Hypothalamus (tissue), 51 donors: ENCODE data around the gene SYNCRIP.
"Not testable (repeated sequence)": the region's sequence is repeated elsewhere in the genome, so short reads cannot be mapped to it uniquely, and the experiment has no call there.

ENCODE experiments used
- DNase-seq, 51 donors: peaks; one replicate each; lab custom pipeline; 2025; lab: John Stamatoyannopoulos, UW

Gene SYNCRIP

GRCh38 chr6:85602100-85602499 lies 40.6 kb downstream of the SYNCRIP start:
- DNase-seq = no peak

DNA sequence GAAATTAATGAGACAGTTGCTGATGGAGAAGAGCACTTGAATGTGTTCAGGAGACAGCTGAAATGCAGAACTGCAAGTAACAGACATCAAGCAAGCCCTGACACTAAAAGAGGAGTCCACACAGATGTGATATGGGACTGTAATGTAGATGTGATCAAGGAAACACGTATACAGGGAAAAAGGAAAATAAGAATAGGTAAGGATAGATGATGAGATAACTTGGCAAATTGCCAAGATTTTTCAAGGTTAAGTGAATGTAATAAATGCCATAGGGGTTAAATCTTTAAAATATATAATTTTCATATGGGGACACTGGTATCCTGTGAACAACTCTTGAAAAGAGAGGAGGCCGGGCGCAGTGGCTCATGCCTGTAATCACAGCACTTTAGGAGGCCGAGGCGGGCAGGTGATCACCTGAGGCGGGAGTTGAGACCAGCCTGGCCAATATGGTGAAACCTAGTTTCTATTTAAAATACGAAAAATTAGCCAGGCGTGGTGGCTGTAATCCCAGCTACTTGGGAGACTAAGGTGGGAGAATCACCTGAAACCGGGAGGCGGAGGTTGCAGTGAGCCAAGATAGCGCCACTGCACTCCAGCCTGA lies 41.9 kb downstream of the SYNCRIP start:
- no peak for DNase-seq

GRCh38 chr6:85594197-85594930 lies 48.3 kb downstream of the SYNCRIP start:
- DNase-seq = peak in 6 of 51 donors; percentile 30 to 62 (median 48)

DNA sequence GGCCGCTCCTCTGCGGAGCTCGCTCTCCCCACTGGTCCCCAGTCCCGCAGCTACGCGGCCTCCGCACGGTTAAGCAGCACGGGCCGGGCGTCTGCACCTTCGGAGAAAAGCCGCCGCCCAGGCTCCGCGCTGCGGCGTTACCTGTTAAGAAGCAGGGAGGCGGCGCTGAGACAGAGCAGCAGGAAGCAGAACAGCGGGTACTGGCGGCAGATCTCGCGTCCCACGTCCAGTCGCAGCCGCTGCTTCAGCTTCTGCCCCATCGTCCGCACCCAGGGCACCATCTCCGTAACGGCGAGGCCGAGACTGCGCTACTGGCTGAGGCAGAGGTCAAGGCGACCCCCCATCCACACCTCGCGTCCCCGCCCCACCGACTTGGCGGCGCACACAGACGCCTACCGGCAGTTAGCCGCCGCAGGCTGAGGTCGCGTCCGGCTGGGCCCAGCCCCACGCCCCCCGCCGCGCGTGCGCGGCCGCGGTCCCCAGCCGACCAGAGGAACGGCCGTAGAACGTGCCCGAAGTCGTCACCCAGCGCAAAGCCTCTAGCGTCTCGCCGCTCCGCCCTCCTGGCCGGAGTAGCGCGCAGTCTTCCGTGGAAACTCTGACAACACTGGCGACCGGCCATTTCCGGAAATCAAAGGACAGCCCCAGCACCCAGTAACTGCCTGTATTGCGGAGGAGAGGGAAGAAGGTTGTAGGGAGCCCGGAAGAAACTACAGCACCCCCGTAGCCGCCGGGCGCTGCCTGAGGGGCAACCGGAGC lies 49.1 kb downstream of the SYNCRIP start, which contains the start of gene SNX14:
TSS of gene SNX14 (minus strand) at position 421 of the 759 bp plus-strand sequence. CDS start at position 281, 140 bp downstream.
- DNase-seq = peak; percentile 56 to 93 (median 86)

GRCh38 chr6:85592033-85592432 lies 50.7 kb downstream of the SYNCRIP start:
- DNase-seq = no peak

DNA sequence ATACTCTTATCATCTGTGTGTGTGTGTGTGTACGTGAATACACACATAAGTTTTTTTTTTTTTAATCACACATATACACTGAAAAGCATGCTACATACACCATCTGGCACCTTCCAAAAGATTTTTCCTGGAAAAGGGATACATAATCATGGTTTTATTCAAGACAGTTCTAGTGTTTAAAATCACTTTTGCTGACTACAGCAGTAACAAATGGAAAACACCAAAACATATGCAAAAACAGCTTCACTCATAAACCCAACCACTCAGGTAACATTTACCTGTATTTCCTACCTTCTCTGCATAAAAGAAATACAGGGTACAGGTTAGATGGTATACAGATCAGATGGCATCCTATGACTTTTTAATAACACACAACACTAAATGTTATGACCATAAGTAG lies 51.5 kb downstream of the SYNCRIP start:
- DNase-seq = no peak

DNA sequence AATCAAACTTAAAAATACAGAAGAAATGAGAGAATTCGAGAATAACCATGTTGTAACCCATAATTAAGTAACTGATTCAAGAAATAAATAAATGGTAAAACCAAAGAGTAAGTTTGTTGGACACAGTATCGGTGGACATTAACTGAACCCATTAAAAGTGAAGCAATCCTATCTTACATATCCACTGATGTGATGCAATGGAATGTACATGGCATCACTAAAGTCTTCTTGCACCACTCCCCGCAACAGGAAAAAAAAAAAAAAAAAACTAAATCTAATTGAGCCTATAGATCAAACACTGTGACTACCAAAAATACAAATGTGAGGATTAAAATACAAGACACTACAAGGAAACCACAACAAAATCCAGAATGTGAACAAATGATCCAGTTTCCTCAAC lies 56.9 kb downstream of the SYNCRIP start:
- no peak for DNase-seq

- DNase-seq = not testable (repeated sequence)
Measured at GRCh38 chr6:85582832-85583231, 59.9 kb downstream of the SYNCRIP start.

DNA sequence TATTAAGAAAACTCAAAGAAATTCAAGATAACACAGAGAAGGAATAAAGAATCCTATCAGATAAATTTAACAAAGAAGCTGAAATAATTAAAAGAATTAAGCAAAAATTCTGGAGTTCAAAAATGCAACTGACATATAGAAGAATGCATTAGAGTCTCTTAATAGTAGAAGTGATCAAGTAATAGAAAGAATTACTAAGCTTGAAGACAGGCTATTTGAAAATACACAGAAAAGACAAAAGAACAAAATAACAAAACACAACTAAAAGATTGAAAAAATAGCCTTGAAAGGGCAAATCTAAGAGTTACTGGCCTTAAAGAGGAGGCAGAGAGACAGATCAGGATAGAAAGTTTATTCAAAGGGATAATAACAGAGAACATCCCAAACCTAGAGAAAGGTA lies 61.1 kb downstream of the SYNCRIP start:
- no peak for DNase-seq

DNA sequence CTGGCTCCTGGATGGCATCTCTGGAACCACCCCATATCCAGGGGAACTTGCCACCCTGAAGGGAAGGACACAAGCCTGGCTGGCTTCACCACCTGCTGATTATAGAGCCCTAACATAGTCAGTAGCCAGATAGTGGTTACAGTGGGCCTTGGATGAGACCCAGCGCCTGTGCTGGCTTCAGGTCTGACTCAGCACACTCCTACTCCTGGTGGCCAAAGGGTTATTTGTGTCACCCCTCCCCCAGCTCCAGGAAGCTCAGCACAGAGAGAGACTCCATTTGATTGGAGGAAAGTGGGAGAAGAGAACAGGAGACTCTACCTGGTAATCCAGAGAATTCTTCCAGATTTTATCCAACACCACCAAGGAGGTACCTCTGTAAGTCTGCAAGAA lies 61.8 kb downstream of the SYNCRIP start:
- no peak for DNase-seq

- DNase-seq = no peak
Measured at GRCh38 chr6:85580118-85580877, 62.4 kb downstream of the SYNCRIP start.

- DNase-seq = no peak
Measured at GRCh38 chr6:85579581-85579980, 63.1 kb downstream of the SYNCRIP start.

DNA sequence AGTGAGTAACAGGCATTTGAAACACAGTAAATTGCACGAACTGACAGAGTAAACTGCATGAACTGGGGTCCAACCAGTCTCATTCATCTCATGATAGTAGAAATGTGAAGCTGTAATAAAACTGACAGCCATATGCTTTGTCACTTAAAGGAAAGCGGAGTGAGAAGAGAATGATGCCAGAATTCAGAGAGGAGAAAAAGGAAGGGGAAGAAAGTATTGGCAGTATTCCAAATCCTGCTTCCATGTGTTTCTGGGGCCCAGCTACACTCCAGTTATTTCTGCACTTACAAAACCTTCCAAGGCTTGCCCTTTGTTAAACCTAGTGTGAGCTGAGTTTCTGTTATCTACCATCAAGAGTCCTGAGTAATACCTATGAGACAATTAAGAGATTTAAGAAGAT lies 66.2 kb downstream of the SYNCRIP start:
- DNase-seq = no peak

DNA sequence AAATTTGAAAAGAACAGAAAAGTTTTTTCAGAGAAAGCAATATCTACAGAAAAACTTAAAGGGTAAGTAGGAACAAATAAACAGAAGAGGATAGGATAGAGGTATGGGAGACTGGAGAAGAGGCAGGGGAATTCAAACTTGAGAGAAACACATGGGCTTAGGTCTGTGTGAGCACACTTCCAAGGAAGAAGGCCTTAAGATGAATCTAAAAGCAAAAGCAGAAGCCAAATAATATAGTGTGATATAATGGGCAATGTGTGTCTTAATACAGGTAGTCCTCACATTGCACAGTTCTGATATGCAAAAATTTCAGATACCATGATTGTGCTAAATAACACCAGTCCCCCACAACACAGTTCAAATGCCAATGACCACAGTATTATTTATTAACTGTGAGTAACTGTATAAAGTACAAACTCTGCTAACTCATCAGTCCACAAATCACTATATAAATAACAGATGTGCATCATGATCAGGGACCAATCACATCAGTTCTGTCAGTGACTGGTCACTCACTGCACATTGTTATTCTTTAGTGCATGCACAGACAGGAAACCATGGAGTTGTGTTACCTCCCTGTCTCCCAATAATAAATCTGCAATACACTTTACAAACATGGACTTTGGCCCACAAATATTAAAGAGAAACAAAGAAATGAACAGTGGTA lies 67.6 kb downstream of the SYNCRIP start:
- no peak for DNase-seq

- no peak for DNase-seq
Measured at GRCh38 chr6:85569323-85569722, 73.4 kb downstream of the SYNCRIP start.

- DNase-seq = no peak
Measured at GRCh38 chr6:85568411-85568810, 74.3 kb downstream of the SYNCRIP start.

DNA sequence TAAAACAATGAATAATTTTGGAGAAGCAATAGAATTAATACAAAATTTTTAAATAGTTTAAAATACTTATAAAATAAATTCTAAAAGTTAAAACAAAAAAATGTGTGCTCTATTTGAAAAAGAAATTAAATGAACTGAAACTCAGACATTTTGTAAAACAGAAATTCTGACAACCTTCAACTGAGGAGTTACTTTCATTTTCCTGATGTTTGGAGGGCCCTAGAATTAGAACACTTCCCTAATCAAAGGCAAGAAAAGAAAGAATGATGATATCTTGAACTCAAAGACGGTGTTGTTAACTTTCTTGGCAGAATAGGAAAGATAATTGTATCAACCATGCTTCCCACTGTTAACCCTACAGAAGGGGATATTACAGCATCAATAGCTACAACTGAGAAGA lies 77.0 kb downstream of the SYNCRIP start:
- no peak for DNase-seq

DNA sequence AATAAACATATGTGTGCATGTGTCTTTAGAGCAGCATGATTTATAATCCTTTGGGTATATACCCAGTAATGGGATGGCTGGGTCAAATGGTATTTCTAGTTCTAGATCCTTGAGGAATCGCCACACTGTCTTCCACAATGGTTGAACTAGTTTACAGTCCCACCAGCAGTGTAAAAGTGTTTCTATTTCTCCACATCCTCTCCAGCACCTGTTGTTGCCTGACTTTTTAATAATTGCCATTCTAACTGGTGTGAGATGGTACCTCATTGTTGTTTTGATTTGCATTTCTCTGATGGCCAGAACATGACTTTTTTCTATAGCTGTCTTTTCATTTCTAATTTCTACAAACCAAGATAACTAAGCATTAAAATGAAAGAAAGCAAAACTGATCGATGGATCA lies 78.5 kb downstream of the SYNCRIP start:
- DNase-seq = not testable (repeated sequence)
